ENCODE measurements around the gene IGSF6.
"Not testable (repeated sequence)": the region's sequence is repeated elsewhere in the genome, so short reads cannot be mapped to it uniquely, and the experiment has no call there.

Gene IGSF6, protein sequence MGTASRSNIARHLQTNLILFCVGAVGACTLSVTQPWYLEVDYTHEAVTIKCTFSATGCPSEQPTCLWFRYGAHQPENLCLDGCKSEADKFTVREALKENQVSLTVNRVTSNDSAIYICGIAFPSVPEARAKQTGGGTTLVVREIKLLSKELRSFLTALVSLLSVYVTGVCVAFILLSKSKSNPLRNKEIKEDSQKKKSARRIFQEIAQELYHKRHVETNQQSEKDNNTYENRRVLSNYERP

DNA sequence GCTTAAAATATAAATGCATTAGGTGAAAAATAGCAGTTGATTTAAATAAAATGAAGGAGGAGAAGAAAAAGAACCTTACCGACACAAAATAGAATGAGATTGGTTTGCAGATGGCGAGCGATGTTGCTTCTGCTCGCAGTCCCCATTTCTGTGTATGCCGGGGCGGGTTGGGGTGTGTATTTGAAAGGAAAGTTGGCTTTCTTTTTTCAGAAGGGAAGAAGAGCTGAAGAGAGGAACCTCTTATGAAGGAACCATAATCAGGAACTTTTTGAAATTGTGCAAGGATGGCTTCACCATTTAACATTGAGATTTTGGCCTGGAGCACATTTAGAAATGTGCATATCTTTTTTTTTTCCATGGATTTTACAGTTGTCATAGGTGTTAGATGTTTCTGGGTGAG is at the start of gene IGSF6:
Gene IGSF6, minus strand, starts transcription at position 156 of the 400 bp plus-strand sequence. Its CDS starts 10 bp downstream, at position 146.
- DNase-seq: no peak

DNA sequence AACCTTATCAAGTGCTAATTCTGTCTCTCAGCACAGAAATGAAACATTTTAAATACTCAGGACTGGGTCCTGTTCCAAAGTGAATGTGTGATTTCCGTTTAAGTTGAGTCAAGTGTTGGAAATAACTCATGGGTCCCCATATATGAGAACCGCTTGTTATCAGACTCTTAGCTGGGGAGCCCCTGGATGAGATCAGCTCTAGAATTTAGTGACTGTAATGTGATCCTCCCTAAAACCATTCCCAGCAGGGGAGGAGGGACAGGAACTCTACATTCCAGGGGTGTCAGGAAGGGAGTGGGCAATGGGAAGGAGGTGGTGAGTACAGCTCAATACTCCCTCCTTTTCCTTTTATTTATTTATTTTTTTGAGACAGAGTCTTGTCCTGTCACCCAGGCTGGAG is 48.9 kb upstream of the IGSF6 start:
- no peak for DNase-seq

DNA sequence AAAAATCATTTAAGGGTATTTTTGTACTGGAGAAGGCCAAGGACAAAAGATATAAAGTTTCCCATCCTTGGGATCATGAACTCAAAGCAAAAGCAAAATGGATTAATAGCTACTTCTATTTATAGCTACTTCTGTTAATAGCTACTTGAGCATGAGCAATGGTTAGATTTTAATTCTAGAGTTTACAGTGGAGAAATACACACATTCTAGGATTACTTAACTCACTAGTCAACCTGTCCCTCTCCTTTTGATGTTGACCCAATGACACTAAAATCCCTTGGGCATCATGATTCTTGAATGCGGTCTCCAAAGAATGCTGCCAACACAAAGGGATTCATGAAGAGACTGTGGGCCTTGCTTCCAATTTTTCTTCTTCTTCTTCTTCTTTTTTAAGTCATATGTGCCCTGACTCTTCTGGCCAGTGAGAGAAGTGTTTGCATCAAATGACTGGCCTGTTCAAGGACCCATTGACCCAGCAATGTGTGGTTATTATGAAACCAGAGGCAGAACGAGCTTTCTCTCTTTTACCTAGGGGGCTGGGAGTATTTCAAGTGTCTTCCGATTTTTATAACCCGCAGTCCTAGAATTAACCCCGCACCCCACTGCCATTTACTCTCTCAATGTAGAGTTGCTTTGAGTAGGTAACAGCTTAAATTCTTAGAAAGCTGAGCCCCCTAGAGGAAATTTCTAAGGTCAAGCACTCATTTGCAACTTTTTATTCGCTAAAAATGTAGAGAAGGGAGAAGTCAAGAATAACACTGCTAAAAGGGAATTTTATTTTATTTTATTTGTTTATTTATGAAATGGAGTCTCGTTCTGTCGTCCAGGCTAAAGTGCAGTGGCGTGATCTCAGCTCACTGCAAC is 46.0 kb upstream of the IGSF6 start:
- DNase-seq: no peak

DNA sequence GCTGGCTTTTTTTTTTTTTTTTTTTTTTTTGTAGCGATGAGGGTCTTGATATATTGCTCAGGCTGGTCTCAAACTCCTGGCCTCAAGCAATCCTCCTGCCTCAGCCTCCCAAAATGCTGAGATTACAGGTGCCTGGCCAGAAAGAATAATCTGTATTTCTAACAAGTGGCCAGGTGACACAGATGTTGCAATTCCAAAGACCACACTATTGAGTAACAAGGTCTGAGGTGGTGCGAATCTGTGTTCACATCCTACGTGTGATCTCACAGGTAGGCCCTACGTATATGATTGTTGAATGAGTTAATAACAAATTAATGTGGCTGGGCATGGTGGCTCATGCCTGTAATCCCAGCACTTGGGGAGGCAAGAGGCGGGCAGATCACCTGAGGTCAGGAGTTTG is 44.6 kb upstream of the IGSF6 start:
- DNase-seq: no peak

DNA sequence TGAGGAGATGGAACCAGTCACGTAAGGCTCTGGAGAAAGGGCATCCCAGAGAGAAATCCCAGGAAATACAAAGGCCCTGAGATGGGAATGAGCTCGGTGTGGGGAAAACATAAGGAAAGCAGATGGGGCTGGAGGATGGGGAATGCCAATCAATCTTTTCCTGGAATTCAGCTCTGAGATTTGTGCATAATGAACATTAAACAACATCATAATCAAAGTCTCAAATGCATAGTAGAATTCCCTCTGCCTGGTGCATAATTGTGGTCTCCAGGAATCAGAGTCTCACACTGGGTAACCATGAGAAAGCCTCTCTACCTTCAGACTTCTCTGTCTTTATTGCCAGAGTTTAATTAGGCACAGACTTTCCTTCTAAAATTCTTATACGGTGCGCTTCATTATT is 42.2 kb upstream of the IGSF6 start:
- DNase-seq: no peak

DNA sequence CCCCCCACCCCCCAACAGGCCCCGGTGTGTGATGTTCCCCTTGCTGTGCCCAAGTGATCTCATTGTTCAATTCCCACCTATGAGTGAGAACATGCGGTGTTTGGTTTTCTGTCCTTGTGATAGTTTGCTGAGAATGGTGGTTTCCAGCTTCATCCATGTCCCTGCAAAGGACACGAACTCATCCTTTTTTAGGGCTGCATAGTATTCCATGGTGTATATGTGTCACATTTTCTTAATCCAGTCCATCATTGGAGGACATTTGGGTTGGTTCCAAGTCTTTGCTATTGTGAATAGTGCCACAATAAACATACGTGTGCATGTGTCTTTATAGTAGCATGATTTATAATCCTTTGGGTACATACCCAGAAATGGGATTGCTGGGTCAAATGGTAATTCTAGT is 38.6 kb upstream of the IGSF6 start:
- DNase-seq: not testable (repeated sequence)

DNA sequence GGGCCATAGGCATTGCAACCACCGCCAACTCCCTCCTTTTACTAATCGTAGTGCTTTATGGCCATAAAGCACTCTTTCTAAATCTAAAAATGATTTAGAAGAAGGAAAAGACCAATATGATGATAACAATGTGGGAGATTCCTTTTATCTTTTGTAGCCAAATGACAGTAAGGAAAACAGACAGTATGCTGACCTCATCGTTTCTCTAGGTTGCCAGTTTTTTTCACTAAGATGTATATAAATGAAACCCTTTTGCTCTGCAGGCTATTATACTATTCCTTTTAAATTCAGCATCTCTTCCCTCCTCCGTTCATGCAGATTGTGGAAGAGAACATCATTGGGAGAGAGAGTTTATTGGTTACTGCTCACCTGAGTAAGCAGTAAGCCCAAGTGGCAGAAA is 36.7 kb upstream of the IGSF6 start:
- no peak for DNase-seq

DNA sequence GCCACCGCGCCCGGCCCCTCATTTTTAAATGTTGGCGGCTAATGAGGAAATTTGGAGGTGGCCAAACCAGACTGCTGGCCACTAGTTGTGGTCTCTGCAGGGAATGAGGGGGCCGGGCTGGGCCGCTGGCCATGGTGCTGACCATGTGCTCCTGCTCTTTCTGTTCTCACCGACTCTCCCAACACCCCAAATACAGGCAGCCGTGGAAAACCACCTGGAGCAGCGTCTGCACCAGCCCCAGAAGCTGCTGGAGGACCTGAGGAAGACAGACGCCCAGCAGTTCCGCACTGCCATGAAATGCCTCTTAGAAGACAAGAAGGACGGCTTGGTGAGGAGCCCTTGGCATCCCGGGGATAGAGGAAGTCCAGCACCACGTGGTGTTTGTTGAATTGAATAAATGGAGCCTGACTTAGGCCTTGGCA is 32.6 kb upstream of the IGSF6 start:
- DNase-seq: no peak

DNA sequence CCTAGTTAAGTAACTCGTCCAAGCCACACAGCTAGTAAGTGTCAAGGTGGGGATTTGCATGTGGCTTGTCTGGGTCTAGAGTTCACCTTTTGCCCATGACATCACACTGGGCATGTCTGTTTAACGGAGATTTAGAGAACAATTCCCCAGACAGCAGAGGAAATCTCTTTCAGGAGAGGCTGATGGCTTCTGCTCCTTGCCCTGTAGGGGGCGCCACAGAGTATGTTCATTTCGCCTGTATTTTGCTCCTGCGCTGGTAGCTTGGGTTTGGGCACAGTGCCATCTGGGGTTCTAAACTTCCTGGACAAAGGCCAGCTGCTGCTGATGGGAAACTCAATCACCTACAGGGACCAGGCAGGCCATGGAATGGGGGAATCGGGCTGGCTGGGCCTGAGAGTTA is 31.8 kb upstream of the IGSF6 start:
- no peak for DNase-seq

DNA sequence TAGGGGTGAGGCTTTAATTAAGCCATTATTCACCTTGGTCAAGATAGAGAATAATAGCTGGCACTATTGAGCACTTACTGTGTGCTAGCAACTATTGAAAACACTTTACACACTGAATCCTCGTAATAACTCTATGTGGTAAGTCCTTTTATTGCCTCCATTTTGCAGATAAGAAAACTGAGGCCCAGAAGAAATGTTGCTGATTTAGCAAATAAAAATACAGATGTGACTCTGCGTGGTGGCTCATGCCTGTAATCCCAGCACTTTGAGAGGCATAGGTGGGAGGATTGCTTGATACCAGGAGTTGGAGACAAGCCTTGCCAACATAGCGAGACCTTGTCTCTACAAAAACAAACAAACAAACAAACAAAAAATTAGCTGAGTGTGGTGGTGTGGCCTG is 30.8 kb upstream of the IGSF6 start:
- DNase-seq: no peak

DNA sequence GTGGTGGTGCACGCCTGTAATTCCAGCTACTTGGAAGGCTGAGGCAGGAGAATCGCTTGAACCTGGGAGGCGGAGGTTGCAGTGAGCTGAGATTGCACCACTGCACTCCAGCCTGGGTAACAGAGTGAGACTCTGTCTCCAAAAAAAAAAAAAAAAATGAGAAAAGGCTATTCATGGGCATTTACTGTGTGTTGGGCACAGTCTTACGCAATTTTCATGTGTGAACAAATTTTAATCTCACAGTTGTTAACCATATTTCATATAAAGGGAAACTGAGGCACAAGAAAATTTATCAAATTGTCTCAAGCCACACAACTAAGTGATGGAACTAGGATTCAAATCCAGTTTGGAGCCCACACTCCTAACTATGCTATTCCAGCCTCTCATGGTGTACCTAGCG is 28.3 kb upstream of the IGSF6 start:
- not testable (repeated sequence) for DNase-seq

DNA sequence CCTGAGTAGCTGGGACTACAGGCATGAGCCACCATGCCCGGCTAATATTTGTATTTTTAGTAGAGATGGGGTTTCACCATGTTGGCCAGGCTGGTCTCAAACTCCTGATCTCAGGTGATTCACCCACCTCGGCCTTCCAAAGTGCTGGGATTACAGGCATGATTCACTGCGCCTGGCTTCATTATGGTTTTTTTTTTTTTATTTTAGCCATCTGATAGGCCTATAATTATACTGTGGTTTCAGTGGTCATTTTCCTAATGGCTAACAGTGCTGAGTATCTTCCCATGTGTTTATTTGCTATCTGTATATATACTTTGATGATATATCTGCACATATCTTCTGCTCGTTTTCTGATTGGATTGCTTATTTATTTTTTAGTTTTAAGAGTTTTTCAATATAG is 22.0 kb upstream of the IGSF6 start:
- not testable (repeated sequence) for DNase-seq

DNA sequence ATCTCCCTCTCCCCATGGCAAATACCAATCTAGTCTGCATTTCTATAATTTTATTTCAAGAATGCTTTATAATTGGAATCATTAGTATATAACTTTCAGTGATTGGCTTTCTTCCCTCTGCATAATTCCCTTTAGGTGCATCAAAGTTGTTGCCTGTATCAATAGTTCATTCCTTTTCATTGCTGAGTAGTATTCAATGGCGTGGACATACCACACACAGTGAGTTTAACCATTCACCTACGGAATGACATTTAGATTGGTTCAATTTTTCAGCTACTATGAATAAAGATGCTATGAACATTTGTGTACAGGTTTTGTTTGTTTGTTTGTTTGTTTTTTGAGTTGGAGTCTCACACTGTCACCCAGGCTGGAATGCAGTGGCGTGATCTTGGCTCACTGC is 21.1 kb upstream of the IGSF6 start:
- DNase-seq: no peak

DNA sequence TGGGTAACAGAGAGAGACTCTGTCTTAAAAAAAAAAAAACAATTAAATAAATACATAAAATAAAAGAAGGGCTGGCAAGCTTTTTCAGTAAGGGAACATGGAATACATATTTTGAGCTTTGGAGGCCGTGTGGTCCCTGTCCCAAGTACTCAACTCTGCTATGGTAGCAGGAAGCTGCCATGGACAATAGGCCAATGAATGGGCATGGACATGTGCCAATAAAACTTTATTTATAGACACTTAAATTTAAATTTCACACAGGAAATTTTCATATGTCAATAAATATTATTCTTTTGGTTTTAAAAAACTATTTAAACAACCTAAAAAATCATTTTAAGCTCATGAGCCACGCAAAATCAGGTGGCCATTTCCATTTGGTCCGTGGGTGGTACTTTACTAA is 15.2 kb upstream of the IGSF6 start:
- no peak for DNase-seq

DNA sequence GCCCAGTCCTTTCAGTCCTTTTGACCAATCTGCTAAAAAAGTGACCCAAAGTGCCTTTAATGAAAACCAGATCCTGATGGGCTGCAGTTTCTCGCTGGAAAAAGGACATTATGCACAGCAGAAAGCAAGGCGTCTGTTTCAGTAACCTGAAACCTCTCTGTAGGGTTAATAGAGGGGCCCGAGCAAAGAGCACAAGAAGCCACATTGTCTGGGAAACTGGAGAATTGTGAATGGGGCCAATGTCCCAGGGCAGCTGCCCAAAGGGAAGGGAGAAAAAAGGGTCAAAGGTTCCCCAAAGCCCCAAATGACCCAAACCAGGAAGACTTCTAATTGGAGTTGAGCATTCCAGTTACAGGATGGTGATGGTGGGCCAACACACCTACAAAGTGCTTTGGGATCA is 14.4 kb upstream of the IGSF6 start:
- DNase-seq: no peak

DNA sequence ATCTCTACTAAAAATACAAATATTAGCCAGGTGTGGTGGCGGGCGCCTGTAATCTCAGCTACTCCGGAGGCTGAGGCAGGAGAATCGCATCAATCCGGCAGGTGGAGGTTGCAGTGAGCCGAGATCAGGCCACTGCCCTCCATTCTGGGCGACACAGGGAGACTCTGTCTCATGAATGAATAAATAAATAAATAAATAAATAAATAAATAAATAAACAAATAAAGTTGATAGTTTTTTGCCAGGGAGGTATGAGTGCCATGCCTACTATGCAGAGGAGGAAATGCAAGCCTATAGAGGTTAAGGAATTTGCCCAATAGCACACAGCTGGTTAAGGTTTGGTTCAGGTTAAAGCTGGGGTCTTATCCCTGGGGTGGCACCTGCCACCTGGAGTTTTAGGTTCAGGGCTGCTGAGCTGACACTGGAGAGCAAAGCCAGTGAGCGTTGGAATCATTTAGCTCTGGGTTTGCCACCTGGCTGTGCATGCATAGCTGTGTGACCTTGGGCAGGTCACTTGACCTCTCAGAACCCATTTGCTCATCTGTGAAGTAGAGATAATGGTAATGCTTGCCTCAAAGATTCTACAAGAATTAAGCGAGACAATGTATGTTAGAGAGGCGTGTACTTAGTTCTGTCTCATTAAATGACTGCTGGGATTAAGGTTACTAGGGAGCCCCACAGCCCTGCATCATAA is 12.5 kb upstream of the IGSF6 start:
- DNase-seq: no peak

DNA sequence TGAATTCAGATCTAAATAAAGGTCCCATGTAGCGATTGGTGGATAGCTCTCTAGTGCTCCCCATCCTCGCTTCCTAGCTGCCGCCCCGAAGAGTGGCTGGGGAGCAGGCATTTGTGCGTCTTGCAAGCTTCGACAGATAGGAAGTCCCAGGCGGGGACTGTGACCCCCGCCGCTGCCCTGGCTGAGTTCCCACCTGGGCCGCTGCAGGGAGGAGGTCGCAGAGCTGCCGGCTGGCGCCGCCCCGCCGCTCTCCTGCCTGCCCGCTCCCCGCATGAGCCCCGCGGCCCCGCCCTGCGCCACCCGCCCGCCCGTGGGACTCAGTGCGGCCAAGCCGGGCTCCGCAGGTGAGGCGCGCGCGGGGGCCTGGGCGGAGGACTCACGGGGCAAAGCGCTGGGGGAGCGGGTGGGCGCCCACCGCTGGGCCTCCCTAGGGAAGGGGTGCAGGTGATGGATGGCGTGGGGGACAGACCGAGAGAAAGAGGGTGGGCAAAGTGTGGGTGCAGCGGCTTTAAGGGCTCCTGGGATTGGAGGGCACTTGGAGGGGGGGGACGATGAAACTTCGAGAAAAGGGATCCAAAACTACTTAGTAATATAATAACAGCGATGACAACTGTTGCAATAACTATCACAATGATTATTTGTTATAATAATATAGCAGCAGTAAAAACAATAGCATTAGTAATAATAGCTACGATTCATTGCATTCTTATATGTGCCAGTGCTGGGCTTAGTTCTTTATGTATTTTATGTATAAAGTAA is 11.7 kb upstream of the IGSF6 start, which contains the start of gene OTOA:
Gene OTOA, plus strand, starts transcription at position 80 of the 759 bp plus-strand sequence. CDS start 14,547 bp downstream, outside the sequence.
- no peak for DNase-seq

DNA sequence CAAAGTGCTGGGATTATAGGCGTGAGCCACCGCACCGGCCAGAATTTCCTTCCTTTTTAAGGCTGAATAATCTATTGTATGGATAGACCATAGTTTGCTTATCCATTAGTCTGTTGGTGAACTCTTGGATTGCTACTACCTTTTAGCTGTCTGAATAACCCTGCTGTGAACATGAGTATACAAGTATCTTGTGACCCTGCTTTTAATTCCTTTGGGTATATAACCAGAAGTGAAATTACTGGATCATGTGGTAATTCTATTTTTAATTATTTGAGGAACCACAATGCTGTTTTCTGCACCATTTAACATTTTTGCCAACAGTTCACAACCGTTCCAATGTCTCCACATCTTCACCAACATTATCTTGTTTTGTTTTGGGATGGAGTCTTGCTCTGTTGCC is 6.7 kb upstream of the IGSF6 start:
- no peak for DNase-seq

DNA sequence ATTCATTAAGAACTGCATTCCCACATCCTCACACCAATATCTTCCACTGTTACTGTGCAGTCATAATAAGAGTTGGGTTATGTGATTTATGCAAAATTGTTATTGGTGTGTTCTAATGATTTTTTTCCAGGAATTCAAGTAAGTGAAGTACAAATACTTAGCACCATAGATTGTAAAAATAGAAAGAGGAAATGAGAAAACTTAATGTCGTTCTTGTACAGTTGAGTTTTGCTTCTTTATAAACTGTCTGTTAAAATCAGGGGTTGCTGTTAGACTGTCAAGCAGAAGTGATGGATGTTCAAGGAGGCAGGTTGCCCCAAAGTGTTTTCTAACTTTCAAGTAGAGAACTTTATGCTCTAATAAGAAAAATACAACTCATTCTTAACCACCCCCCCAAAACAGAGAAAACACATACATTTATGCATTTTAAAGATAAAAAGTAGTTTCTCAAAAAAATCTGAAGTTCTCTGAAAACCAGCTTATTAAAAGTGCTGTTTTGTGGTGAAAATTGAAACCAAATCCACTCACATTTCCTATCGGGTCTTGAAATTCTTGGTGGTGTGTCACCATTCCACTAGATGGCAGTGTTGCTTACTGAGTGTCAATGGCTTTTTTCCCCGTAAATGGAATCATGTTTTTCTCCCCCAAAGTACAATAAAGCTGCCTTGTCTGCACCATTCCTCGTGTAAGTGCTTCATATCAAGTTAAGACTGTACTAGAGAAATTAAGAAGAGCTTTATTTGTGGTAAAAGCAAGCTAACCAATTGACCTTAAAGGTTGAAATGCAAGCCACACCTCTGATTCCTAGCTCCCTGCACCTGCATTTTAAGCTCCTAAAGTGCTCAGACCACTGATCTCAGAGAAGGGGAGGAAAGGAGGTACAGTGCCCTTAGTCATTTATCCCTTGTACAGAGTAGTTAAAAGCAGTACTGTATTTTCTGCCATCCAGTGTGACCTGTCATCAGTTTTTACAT is 4.7 kb upstream of the IGSF6 start:
- peak; percentile 78 for DNase-seq

DNA sequence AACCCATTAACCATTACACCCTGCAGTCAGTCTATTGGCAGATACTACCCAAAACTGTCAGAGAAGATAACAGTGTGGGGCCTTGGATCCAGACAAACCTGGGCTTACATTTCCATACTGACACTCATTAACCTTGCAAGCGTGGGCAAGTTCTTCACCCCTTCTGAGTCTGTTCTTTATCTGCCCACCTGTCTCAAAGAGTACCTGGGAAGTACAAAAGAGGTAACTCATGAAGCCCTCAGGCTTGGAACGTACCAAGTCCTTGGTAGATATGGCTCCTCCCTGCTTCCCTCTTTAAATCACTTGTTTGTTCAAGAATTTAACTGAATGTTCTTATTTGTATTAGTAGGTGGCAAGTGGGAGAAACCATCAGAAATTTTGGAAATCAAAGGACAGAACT is 2.5 kb upstream of the IGSF6 start:
- no peak for DNase-seq

DNA sequence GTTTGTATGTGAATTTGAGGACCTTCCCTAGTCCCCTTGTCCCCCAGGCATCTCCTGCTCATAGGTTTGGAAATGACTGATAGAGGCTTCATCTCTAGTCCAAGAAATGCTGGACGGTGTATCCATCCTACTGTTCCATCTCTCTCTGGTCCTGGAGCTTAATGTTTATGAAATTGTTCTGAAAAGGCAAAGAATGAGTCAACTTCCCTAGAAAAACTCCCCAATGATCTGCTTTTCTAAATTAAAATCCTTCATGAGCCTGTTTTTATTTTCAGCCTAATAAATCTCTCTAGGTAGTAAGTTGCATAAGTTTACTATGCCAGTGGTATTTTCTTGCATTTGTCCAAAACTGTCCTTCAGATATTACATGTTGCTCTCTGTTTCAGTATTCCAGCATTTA is 2.1 kb upstream of the IGSF6 start:
- no peak for DNase-seq

DNA sequence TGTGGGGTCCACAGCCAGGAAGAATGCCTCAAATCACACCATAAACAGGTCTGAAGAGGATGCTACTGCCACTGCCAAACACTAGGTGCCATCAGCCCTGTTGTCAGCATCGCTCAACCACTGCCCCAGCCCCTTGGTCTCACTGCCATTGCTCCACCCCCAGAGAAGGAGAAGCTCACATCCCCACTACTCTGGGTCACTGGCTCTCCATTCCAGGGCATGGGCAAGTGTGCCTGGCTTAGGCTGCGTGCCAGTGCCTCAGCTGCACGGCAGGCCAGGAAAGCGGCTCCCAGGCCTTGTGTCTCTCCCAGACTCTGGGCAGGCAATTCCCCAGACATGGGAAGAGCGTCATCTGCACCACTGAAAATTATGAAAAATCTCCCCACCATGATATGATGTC is 1.2 kb upstream of the IGSF6 start:
- DNase-seq: no peak
